ENCODE data around the gene CFAP57. TPM values are rescaled to one million over a fixed set of nuclear protein-coding genes. Genes with fewer than 3 reads are reported as not detected.

Gene CFAP57
- total and polyA plus RNA-seq, 2 of the 13 experiments (the other 11 are each of a cell fraction or from before 2014, with no cell fraction given), result 0.01 TPM; not detected in 1

- TF ChIP-seq ZNF280B (CRISPR knock-in tag; IDR thresholded peaks at IDR 0.05; ENCODE audit: borderline replicate concordance) (0 out of 2 replicates have a peak, but pooled peaks have one; percentile 19), ZNF572 (CRISPR knock-in tag; IDR thresholded peaks at IDR 0.05) (no peak), ZNF337 (CRISPR knock-in tag; IDR thresholded peaks at IDR 0.05; ENCODE audit: borderline replicate concordance, low read depth) (no peak), THAP11 (CRISPR knock-in tag; IDR thresholded peaks at IDR 0.05) (peak; percentile 85), PHB2 (IDR thresholded peaks at IDR 0.05; ENCODE audit: partially characterized antibody) (no peak), EHMT2 (IDR thresholded peaks at IDR 0.05; ENCODE audit: borderline replicate concordance, low read depth, low read length) (peak; percentile 24; the same call in 1 of the 2 replicates), ISX (CRISPR knock-in tag; conservative IDR thresholded peaks at IDR 0.05) (0 out of 2 replicates have a peak, but pooled peaks have one; percentile 41), ARNT (IDR thresholded peaks at IDR 0.05) (no peak), IRF9 (CRISPR knock-in tag; IDR thresholded peaks at IDR 0.05; ENCODE audit: borderline replicate concordance) (0 out of 2 replicates have a peak, but pooled peaks have one; percentile 56), RXRA (CRISPR knock-in tag; IDR thresholded peaks at IDR 0.05) (peak; percentile 35; the same call in 1 of the 2 replicates), ZMYM2 (CRISPR knock-in tag; IDR thresholded peaks at IDR 0.05) (no peak), MYC (CRISPR knock-in tag; IDR thresholded peaks at IDR 0.05; ENCODE audit: borderline replicate concordance) (peak; percentile 95), JDP2 (CRISPR knock-in tag; IDR thresholded peaks at IDR 0.05; ENCODE audit: borderline replicate concordance) (no peak), ZSCAN12 (CRISPR knock-in tag; IDR thresholded peaks at IDR 0.05) (no peak), ZNF780A (CRISPR knock-in tag; IDR thresholded peaks at IDR 0.05) (no peak), SRSF1 (optimal IDR thresholded peaks at IDR 0.05; ENCODE audit: low read depth, low read length) (peak; percentile 70), ZNF607 (CRISPR knock-in tag; IDR thresholded peaks at IDR 0.05; ENCODE audit: borderline replicate concordance) (0 out of 2 replicates have a peak, but pooled peaks have one; percentile 68), ZMAT3 (CRISPR knock-in tag; conservative IDR thresholded peaks at IDR 0.05) (peak; percentile 55), ZNF12 (CRISPR knock-in tag; IDR thresholded peaks at IDR 0.05) (peak; percentile 42; the same call in 1 of the 2 replicates), SP5 (CRISPR knock-in tag; IDR thresholded peaks at IDR 0.05; ENCODE audit: borderline replicate concordance, low read depth) (peak; percentile 43; the same call in 1 of the 2 replicates), ATF2 (CRISPR knock-in tag; IDR thresholded peaks at IDR 0.05) (0 out of 2 replicates have a peak, but pooled peaks have one; percentile 43), MYNN (CRISPR knock-in tag; IDR thresholded peaks at IDR 0.05; ENCODE audit: low read depth) (peak; percentile 71; the same call in 1 of the 2 replicates), ZBTB2 (CRISPR knock-in tag; IDR thresholded peaks at IDR 0.05; ENCODE audit: low read depth) (no peak), KAT8 (CRISPR knock-in tag; IDR thresholded peaks at IDR 0.05) (peak; percentile 94), ZNF776 (CRISPR knock-in tag; IDR thresholded peaks at IDR 0.05) (peak; percentile 69; the same call in 1 of the 2 replicates), ZBTB38 (CRISPR knock-in tag; IDR thresholded peaks at IDR 0.05) (no peak)
Measured at GRCh38 chr1:43171876-43172526, at the start of gene CFAP57, which contains the start of gene EBNA1BP2 (continued).
